BLaER1 (cell line): ENCODE measurements around the gene HHAT.

Source experiments
- H3K27ac ChIP-seq: shearing (Covaris generic); formaldehyde crosslinking; 2 replicates; pipeline ENCODE4 v1.8.1; 2022
- H3K27me3 ChIP-seq: shearing (Covaris generic); formaldehyde crosslinking; 2 replicates; pipeline ENCODE4 v1.8.1; 2022
- H3K36me3 ChIP-seq: shearing (Covaris generic); formaldehyde crosslinking; 2 replicates; pipeline ENCODE4 v1.8.1; 2022
- H3K4me1 ChIP-seq: shearing (Covaris generic); formaldehyde crosslinking; 2 replicates; pipeline ENCODE4 v1.8.1; 2022
- H3K4me2 ChIP-seq: shearing (Covaris generic); formaldehyde crosslinking; 2 replicates; pipeline ENCODE4 v1.8.1; 2022
- H3K4me3 ChIP-seq: shearing (Covaris generic); formaldehyde crosslinking; 2 replicates; pipeline ENCODE4 v1.8.1; 2022
- H3K9ac ChIP-seq: shearing (Covaris generic); formaldehyde crosslinking; 2 replicates; pipeline ENCODE4 v1.8.1; 2022
- H3K9me3 ChIP-seq: shearing (Covaris generic); formaldehyde crosslinking; 2 replicates; pipeline ENCODE4 v1.8.1; 2022
- H4K20me1 ChIP-seq: shearing (Covaris generic); formaldehyde crosslinking; 2 replicates; pipeline ENCODE4 v1.8.1; 2022
- Cebpa-rat ChIP-seq: shearing (Covaris generic); IDR thresholded peaks from 2 replicates; pipeline ENCODE4 v1.8.1; 2022

The HHAT gene

GRCh38 chr1:210645582-210646257, 317.0 kb downstream of the HHAT start:
- H3K36me3 ChIP-seq = no peaks in the 10 kb centered on the region
- H3K9ac ChIP-seq = no peak overlapping the region
- H4K20me1 ChIP-seq = no peaks in the 10 kb centered on the region
- no peak overlapping the region for H3K4me2 ChIP-seq
- TF ChIP-seq Cebpa-rat = no peak
- H3K27me3 ChIP-seq = no peaks in the 10 kb centered on the region
- H3K9me3 ChIP-seq = no peaks in the 10 kb centered on the region
- H3K27ac ChIP-seq = no peak overlapping the region
- no peak overlapping the region for H3K4me3 ChIP-seq
- H3K4me1 ChIP-seq = peaks cover 10% of the 10 kb centered on the region

GRCh38 chr1:210646258-210646616, 317.5 kb downstream of the HHAT start:
- H3K9ac ChIP-seq = no peak overlapping the region
- H3K4me3 ChIP-seq = no peak overlapping the region
- TF ChIP-seq Cebpa-rat = no peak
- H4K20me1 ChIP-seq = no peaks in the 10 kb centered on the region
- no peaks in the 10 kb centered on the region for H3K27me3 ChIP-seq
- no peaks in the 10 kb centered on the region for H3K36me3 ChIP-seq
- no peak overlapping the region for H3K27ac ChIP-seq
- H3K9me3 ChIP-seq = no peaks in the 10 kb centered on the region
- peaks cover 10% of the 10 kb centered on the region for H3K4me1 ChIP-seq
- H3K4me2 ChIP-seq = no peak overlapping the region

- no peaks in the 10 kb centered on the region for H3K36me3 ChIP-seq
- TF ChIP-seq Cebpa-rat = no peak
- peaks cover 10% of the 10 kb centered on the region for H3K4me1 ChIP-seq
- H3K27me3 ChIP-seq = no peaks in the 10 kb centered on the region
- no peak overlapping the region for H3K4me3 ChIP-seq
- peak overlapping the region; percentile 14; the same call in 1 of the 2 replicates for H3K4me2 ChIP-seq
- H3K9me3 ChIP-seq = no peaks in the 10 kb centered on the region
- H4K20me1 ChIP-seq = no peaks in the 10 kb centered on the region
- no peak overlapping the region for H3K27ac ChIP-seq
- no peak overlapping the region for H3K9ac ChIP-seq
Measured at GRCh38 chr1:210647406-210648333, 319.0 kb downstream of the HHAT start.

GRCh38 chr1:210648588-210649269, 320.0 kb downstream of the HHAT start:
- Histone ChIP-seq H3K4me1 (peaks cover 10% of the 10 kb centered on the region), H3K36me3 (no peaks in the 10 kb centered on the region), H3K9ac (no peak overlapping the region), H3K27ac (no peak overlapping the region), H4K20me1 (no peaks in the 10 kb centered on the region), H3K4me2 (no peak overlapping the region), H3K9me3 (no peaks in the 10 kb centered on the region), H3K27me3 (no peaks in the 10 kb centered on the region), H3K4me3 (no peak overlapping the region)
- TF ChIP-seq Cebpa-rat = no peak

GRCh38 chr1:210650403-210650802, 321.7 kb downstream of the HHAT start:
- Histone ChIP-seq H3K27ac (no peak overlapping the region), H3K4me2 (no peak overlapping the region), H3K4me3 (no peak overlapping the region), H3K27me3 (no peaks in the 10 kb centered on the region), H3K9me3 (no peaks in the 10 kb centered on the region), H4K20me1 (no peaks in the 10 kb centered on the region), H3K36me3 (no peaks in the 10 kb centered on the region), H3K4me1 (peaks cover 10% of the 10 kb centered on the region), H3K9ac (no peak overlapping the region)
- TF ChIP-seq Cebpa-rat = no peak

GRCh38 chr1:210652329-210652954, 323.7 kb downstream of the HHAT start:
- no peak overlapping the region for H3K9ac ChIP-seq
- peaks cover 7% of the 10 kb centered on the region for H3K4me1 ChIP-seq
- H3K27ac ChIP-seq = no peak overlapping the region
- H3K27me3 ChIP-seq = no peaks in the 10 kb centered on the region
- no peak overlapping the region for H3K4me2 ChIP-seq
- no peaks in the 10 kb centered on the region for H4K20me1 ChIP-seq
- H3K36me3 ChIP-seq = no peaks in the 10 kb centered on the region
- H3K9me3 ChIP-seq = no peaks in the 10 kb centered on the region
- no peak for TF ChIP-seq Cebpa-rat
- no peak overlapping the region for H3K4me3 ChIP-seq

GRCh38 chr1:210653771-210654170, 325.1 kb downstream of the HHAT start:
- no peak for TF ChIP-seq Cebpa-rat
- Histone ChIP-seq H3K4me3 (no peak overlapping the region), H3K27me3 (no peaks in the 10 kb centered on the region)

GRCh38 chr1:210654176-210654981, 325.7 kb downstream of the HHAT start:
- Histone ChIP-seq H3K9me3 (no peaks in the 10 kb centered on the region), H4K20me1 (no peaks in the 10 kb centered on the region), H3K4me1 (no peaks in the 10 kb centered on the region), H3K4me2 (no peak overlapping the region), H3K36me3 (no peaks in the 10 kb centered on the region), H3K27me3 (no peaks in the 10 kb centered on the region), H3K9ac (no peak overlapping the region), H3K27ac (no peak overlapping the region), H3K4me3 (no peak overlapping the region)
- TF ChIP-seq Cebpa-rat = no peak

More at GRCh38 chr1:210653771-210654170, 325.1 kb downstream of the HHAT start:
- H3K27ac ChIP-seq = no peak overlapping the region
- no peaks in the 10 kb centered on the region for H3K4me1 ChIP-seq
- H3K36me3 ChIP-seq = no peaks in the 10 kb centered on the region
- no peak overlapping the region for H3K9ac ChIP-seq
- H3K9me3 ChIP-seq = no peaks in the 10 kb centered on the region
- no peaks in the 10 kb centered on the region for H4K20me1 ChIP-seq
- H3K4me2 ChIP-seq = no peak overlapping the region

GRCh38 chr1:210655511-210655910, 326.8 kb downstream of the HHAT start:
- Histone ChIP-seq H3K4me1 (no peaks in the 10 kb centered on the region), H3K36me3 (no peaks in the 10 kb centered on the region), H3K27me3 (no peaks in the 10 kb centered on the region), H3K9me3 (no peaks in the 10 kb centered on the region), H3K27ac (no peak overlapping the region), H4K20me1 (no peaks in the 10 kb centered on the region), H3K4me3 (no peak overlapping the region), H3K9ac (no peak overlapping the region), H3K4me2 (no peak overlapping the region)
- TF ChIP-seq Cebpa-rat = no peak
